WTC11 (cell line): ENCODE results near the gene F11R. TPM values are rescaled to one million over a fixed set of nuclear protein-coding genes. Genes with fewer than 3 reads are reported as not detected.
A peak's percentile ranks its signal among the peaks of the same experiment; 100 is the strongest.

Experiments used
- ATAC-seq: fragments of 200-7000 bp; cut with Tn5 transposase; 2 replicates; pipeline ENCODE4 v1.10.0; 2021; ENCODE audit warnings: mild to moderate bottlenecking, moderate library complexity
- CTCF ChIA-PET: fragments of 300-600 bp; sonication (Branson Sonifier 250); formaldehyde crosslinking; loops from one replicate; lab custom pipeline; 2021; ENCODE audit warnings: antibody characterized with exemption; lab: Charles Lee
- POLR2A ChIA-PET: fragments of 350-600 bp; sonication (Branson Sonifier 250); formaldehyde crosslinking; loops from one replicate; lab custom pipeline; 2021; ENCODE audit warnings: antibody characterized with exemption; lab: Charles Lee
- DNase-seq: peaks from one replicate; pipeline ENCODE4 v3.0.0; 2021; ENCODE audit warnings: low spot score
- H3K27ac Mint-ChIP-seq: 2 replicates; pipeline ENCODE4 v1.8.0; 2021; ENCODE audit warnings: mixed read lengths
- H3K27me3 Mint-ChIP-seq: 2 replicates; pipeline ENCODE4 v1.8.0; 2021; ENCODE audit warnings: low read depth, mild to moderate bottlenecking, moderate library complexity, mixed read lengths
- H3K36me3 Mint-ChIP-seq: 2 replicates; pipeline ENCODE4 v1.8.0; 2021; ENCODE audit warnings: mixed read lengths
- H3K4me1 Mint-ChIP-seq: 2 replicates; pipeline ENCODE4 v1.8.0; 2022; ENCODE audit warnings: mixed read lengths
- H3K4me3 Mint-ChIP-seq: 2 replicates; pipeline ENCODE4 v1.8.0; 2021; ENCODE audit warnings: mild to moderate bottlenecking, moderate library complexity, mixed read lengths
- H3K9me3 Mint-ChIP-seq: 2 replicates; pipeline ENCODE4 v1.8.0; 2021; ENCODE audit warnings: mixed read lengths
- EMX1 ChIP-seq: fragments of 250-450 bp; sonication (Bioruptor Pico); IDR thresholded peaks from 2 replicates; pipeline ENCODE4 v1.8.0; 2021; ENCODE audit warnings: mild to moderate bottlenecking
- ETV6 ChIP-seq: sonication (generic); formaldehyde crosslinking; IDR thresholded peaks from 2 replicates; pipeline ENCODE4 v1.8.1; 2022; ENCODE audit warnings: mild to moderate bottlenecking, missing genetic modification reagents
- GABPB1 ChIP-seq: sonication (generic); formaldehyde crosslinking; IDR thresholded peaks from 2 replicates; pipeline ENCODE4 v1.8.1; 2023; ENCODE audit warnings: mild to moderate bottlenecking, missing genetic modification reagents
- NFE2L1 ChIP-seq: sonication (generic); formaldehyde crosslinking; IDR thresholded peaks from 2 replicates; pipeline ENCODE4 v1.8.1; 2023; ENCODE audit warnings: missing genetic modification reagents
- NFYB ChIP-seq: sonication (generic); formaldehyde crosslinking; conservative IDR thresholded peaks from 2 replicates; pipeline ENCODE4 v1.8.0; 2022; ENCODE audit warnings: low read depth, missing genetic modification reagents
- PRRX2 ChIP-seq: fragments of 250-450 bp; sonication (Bioruptor Pico); IDR thresholded peaks from 2 replicates; pipeline ENCODE4 v1.8.0; 2021; ENCODE audit warnings: mild to moderate bottlenecking
- RELA ChIP-seq: sonication (generic); formaldehyde crosslinking; IDR thresholded peaks from 2 replicates; pipeline ENCODE4 v1.8.1; 2022; ENCODE audit warnings: missing genetic modification reagents, mild to moderate bottlenecking, borderline replicate concordance
- SMAD3 ChIP-seq: sonication (generic); formaldehyde crosslinking; IDR thresholded peaks from 2 replicates; pipeline ENCODE4 v1.8.0; 2022; ENCODE audit warnings: missing genetic modification reagents, mild to moderate bottlenecking, borderline replicate concordance
- SP1 ChIP-seq: sonication (generic); formaldehyde crosslinking; conservative IDR thresholded peaks from 2 replicates; pipeline ENCODE4 v1.8.1; 2022; ENCODE audit warnings: missing genetic modification reagents
- ZNF232 ChIP-seq: sonication (generic); formaldehyde crosslinking; IDR thresholded peaks from 2 replicates; pipeline ENCODE4 v1.8.0; 2022; ENCODE audit warnings: mild to moderate bottlenecking, missing genetic modification reagents
- ZNF396 ChIP-seq: fragments of 250-450 bp; sonication (Bioruptor Pico); IDR thresholded peaks from 2 replicates; pipeline ENCODE4 v1.8.0; 2021; ENCODE audit warnings: mild to moderate bottlenecking, moderate library complexity, borderline replicate concordance
- ZNF423 ChIP-seq: fragments of 250-450 bp; sonication (Bioruptor Pico); IDR thresholded peaks from 2 replicates; pipeline ENCODE4 v2.1.2; 2022; ENCODE audit warnings: mild to moderate bottlenecking, moderate library complexity
- total RNA-seq: library from RNA; stranded (reverse); gene quantifications from 3 replicates; pipeline ENCODE4 v1.2.3, GENCODE V29; 2021
- TF ChIP-seq, protein P1 (sequence below): sonication (generic); formaldehyde crosslinking; IDR thresholded peaks from 2 replicates; pipeline ENCODE4 v1.8.0; 2022; ENCODE audit warnings: mild to moderate bottlenecking, missing genetic modification reagents
- TF ChIP-seq, protein P2 (sequence below): fragments of 250-450 bp; sonication (Bioruptor Pico); IDR thresholded peaks from 2 replicates; pipeline ENCODE4 v2.1.2; 2022; ENCODE audit warnings: mild to moderate bottlenecking, moderate library complexity
- TF ChIP-seq, protein P3 (sequence below): sonication (generic); formaldehyde crosslinking; IDR thresholded peaks from 2 replicates; pipeline ENCODE4 v1.8.0; 2022; ENCODE audit warnings: mild to moderate bottlenecking, missing genetic modification reagents
- TF ChIP-seq, protein P4 (sequence below): sonication (generic); formaldehyde crosslinking; IDR thresholded peaks from 2 replicates; pipeline ENCODE4 v1.8.0; 2022; ENCODE audit warnings: mild to moderate bottlenecking, missing genetic modification reagents
- TF ChIP-seq, protein P5 (sequence below): fragments of 250-450 bp; sonication (Bioruptor Pico); IDR thresholded peaks from 2 replicates; pipeline ENCODE4 v1.8.0; 2021; ENCODE audit warnings: mild to moderate bottlenecking

The F11R gene
- total RNA-seq, 1 experiment from 2014 or later = 202 TPM

DNA sequence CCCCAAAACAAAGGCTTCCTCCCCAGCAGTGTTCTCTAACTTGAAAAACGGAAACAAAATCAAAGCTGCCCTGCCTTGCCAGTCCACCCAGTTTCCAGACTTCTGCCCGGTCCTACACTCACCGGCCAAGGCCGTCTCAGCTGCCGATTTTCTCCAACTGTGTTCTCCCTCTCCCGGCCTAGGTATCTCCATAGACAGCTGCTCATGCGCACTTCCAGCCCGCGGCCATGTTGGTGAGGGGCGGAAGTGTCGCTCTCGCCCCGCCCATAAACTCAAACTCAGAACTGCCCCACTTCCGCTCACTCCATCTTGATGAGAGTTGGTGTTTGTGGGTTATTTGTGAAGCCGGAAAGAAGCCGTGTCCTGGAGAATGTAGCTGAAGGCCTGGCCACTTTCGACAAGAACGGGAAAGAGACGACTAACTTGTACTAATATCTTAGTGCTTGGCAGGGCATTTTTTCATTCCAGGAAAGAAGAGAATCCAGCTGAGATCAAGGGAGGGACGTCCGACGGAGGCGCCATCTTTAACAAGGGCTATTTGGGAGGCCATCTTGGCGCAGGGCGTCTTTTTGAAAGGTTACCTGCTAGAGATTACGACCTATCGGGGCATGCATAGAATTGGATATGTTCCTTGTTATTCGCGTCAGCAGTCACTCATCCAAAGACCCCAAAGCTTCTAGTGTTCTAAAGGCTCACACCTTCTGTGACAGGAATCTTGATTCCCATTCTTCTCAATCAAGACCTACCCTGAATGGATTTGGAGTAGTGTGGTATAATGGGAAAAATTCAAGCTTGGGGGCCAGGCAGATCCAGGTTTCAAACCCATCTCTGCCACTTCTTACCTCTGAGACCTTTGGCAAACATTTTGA, 25.0 kb upstream of the F11R start, which contains the start of gene USF1:
Gene USF1 (minus strand): TSS at position 242 of the 869 bp plus-strand sequence. CDS start 2,702 bp downstream, outside the sequence.
- H3K36me3 Mint-ChIP-seq = peaks cover 40% of the 10 kb centered on the region
- H3K4me1 Mint-ChIP-seq = peaks cover 24% of the 10 kb centered on the region
- H3K9me3 Mint-ChIP-seq = peaks cover 26% of the 10 kb centered on the region
- H3K27ac Mint-ChIP-seq = peak within 1 kb of the TSS; percentile 100
- peak; percentile 70; the same call in 1 of the 2 replicates for TF ChIP-seq ZNF396
- TF ChIP-seq, protein P1, sequence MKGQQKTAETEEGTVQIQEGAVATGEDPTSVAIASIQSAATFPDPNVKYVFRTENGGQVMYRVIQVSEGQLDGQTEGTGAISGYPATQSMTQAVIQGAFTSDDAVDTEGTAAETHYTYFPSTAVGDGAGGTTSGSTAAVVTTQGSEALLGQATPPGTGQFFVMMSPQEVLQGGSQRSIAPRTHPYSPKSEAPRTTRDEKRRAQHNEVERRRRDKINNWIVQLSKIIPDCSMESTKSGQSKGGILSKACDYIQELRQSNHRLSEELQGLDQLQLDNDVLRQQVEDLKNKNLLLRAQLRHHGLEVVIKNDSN (CRISPR knock-in tag) = no peak
- 0 out of 2 replicates have a peak, but pooled peaks have one; percentile 17 for TF ChIP-seq NFE2L1 (CRISPR knock-in tag)
- TF ChIP-seq, protein P2, sequence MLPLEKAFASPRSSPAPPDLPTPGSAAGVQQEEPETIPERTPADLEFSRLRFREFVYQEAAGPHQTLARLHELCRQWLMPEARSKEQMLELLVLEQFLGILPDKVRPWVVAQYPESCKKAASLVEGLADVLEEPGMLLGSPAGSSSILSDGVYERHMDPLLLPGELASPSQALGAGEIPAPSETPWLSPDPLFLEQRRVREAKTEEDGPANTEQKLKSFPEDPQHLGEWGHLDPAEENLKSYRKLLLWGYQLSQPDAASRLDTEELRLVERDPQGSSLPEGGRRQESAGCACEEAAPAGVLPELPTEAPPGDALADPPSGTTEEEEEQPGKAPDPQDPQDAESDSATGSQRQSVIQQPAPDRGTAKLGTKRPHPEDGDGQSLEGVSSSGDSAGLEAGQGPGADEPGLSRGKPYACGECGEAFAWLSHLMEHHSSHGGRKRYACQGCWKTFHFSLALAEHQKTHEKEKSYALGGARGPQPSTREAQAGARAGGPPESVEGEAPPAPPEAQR (CRISPR knock-in tag) = 0 out of 2 replicates have a peak, but pooled peaks have one; percentile 46
- peak; percentile 94 for TF ChIP-seq SP1 (CRISPR knock-in tag)
- TF ChIP-seq PRRX2 (CRISPR knock-in tag) = 0 out of 2 replicates have a peak, but pooled peaks have one; percentile 17
- TF ChIP-seq SMAD3 = peak; percentile 80; the same call in 1 of the 2 replicates
- no peak for TF ChIP-seq RELA (CRISPR knock-in tag)
- TF ChIP-seq, protein P3, sequence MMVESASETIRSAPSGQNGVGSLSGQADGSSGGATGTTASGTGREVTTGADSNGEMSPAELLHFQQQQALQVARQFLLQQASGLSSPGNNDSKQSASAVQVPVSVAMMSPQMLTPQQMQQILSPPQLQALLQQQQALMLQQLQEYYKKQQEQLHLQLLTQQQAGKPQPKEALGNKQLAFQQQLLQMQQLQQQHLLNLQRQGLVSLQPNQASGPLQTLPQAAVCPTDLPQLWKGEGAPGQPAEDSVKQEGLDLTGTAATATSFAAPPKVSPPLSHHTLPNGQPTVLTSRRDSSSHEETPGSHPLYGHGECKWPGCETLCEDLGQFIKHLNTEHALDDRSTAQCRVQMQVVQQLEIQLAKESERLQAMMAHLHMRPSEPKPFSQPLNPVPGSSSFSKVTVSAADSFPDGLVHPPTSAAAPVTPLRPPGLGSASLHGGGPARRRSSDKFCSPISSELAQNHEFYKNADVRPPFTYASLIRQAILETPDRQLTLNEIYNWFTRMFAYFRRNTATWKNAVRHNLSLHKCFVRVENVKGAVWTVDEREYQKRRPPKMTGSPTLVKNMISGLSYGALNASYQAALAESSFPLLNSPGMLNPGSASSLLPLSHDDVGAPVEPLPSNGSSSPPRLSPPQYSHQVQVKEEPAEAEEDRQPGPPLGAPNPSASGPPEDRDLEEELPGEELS = peak; percentile 57; the same call in 1 of the 2 replicates
- peak; percentile 39; the same call in 1 of the 2 replicates for TF ChIP-seq ETV6 (CRISPR knock-in tag)
- no peak for TF ChIP-seq ZNF423
- TF ChIP-seq EMX1 (CRISPR knock-in tag) = 0 out of 2 replicates have a peak, but pooled peaks have one; percentile 45
- TF ChIP-seq, protein P4, sequence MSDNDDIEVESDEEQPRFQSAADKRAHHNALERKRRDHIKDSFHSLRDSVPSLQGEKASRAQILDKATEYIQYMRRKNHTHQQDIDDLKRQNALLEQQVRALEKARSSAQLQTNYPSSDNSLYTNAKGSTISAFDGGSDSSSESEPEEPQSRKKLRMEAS (CRISPR knock-in tag) = peak; percentile 56
- peak; percentile 13; the same call in 1 of the 2 replicates for TF ChIP-seq GABPB1 (CRISPR knock-in tag)
- TF ChIP-seq NFYB (CRISPR knock-in tag) = no peak
- TF ChIP-seq, protein P5, sequence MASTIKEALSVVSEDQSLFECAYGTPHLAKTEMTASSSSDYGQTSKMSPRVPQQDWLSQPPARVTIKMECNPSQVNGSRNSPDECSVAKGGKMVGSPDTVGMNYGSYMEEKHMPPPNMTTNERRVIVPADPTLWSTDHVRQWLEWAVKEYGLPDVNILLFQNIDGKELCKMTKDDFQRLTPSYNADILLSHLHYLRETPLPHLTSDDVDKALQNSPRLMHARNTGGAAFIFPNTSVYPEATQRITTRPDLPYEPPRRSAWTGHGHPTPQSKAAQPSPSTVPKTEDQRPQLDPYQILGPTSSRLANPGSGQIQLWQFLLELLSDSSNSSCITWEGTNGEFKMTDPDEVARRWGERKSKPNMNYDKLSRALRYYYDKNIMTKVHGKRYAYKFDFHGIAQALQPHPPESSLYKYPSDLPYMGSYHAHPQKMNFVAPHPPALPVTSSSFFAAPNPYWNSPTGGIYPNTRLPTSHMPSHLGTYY (CRISPR knock-in tag) = peak; percentile 25; the same call in 1 of the 2 replicates
- peak; percentile 48; the same call in 1 of the 2 replicates for TF ChIP-seq ZNF232 (CRISPR knock-in tag)
- CTCF ChIA-PET = interaction anchor here (0.8 to 2.7 kb wide), 13 partner anchors 9 to 266 kb away, joined by 3 to 26 read pairs (median 6); partner anchors contain the start of genes ADAMTS4, F11R, ITLN2 and KLHDC9
- DNase-seq (peak; percentile 92), ATAC-seq (peak; percentile 77)
- POLR2A ChIA-PET = interaction anchor here (0.5 to 3.0 kb wide), 9 partner anchors 23 to 86 kb away, joined by 3 to 24 read pairs (median 7); partner anchors contain the start of genes ARHGAP30, DEDD, F11R and NIT1
- H3K27me3 Mint-ChIP-seq = peaks cover 38% of the 10 kb centered on the region
- H3K4me3 Mint-ChIP-seq = peak within 1 kb of the TSS; percentile 97
